Natural killer cell treated with Interleukin-12 subunit alpha and Interleukin-12 subunit beta and Interleukin-15 and Interleukin-18, amount 100 ng/mL, for 72 hours (primary cell): ENCODE results near the gene USHBP1. TPM values are rescaled to one million over a fixed set of nuclear protein-coding genes. Genes with fewer than 3 reads are reported as not detected.
A peak's percentile ranks its signal among the peaks of the same experiment; 100 is the strongest.

Source experiments
- ATAC-seq, 2 donors: fragments of 150-1000 bp; cut with Tn5 transposase in 1 of 2; sonication (Bioruptor Pico), chemical (Tn5 transposase) in 1 of 2; 2 replicates each; pipeline ENCODE4 v1.10.0; 2021
- DNase-seq: peaks from one replicate; pipeline ENCODE4 v3.0.0; 2022; ENCODE audit warnings: low spot score
- H3K27ac Mint-ChIP-seq, 2 donors: 1 replicate in 1 of 2; 2 replicates in 1 of 2; pipeline ENCODE4 v1.8.0; 2022; ENCODE audit warnings: mixed read lengths in 2 of 2, mild to moderate bottlenecking in 1 of 2, moderate library complexity in 1 of 2
- H3K27me3 Mint-ChIP-seq, 2 donors: 1 replicate in 1 of 2; 2 replicates in 1 of 2; pipeline ENCODE4 v1.8.0; 2022; ENCODE audit warnings: mixed read lengths in 2 of 2
- H3K36me3 Mint-ChIP-seq: one replicate; pipeline ENCODE4 v1.8.0; 2022; ENCODE audit warnings: mixed read lengths
- H3K4me1 Mint-ChIP-seq, 2 donors: 1 replicate in 1 of 2; 2 replicates in 1 of 2; pipeline ENCODE4 v1.8.0; 2022; ENCODE audit warnings: low read depth in 2 of 2, mixed read lengths in 2 of 2, mild to moderate bottlenecking in 1 of 2
- H3K4me3 Mint-ChIP-seq: one replicate; pipeline ENCODE4 v1.8.0; 2022; ENCODE audit warnings: mixed read lengths
- H3K9me3 Mint-ChIP-seq: 2 replicates; pipeline ENCODE4 v1.8.0; 2022; ENCODE audit warnings: mixed read lengths
- total RNA-seq, 2 donors: library from RNA; stranded (reverse); gene quantifications; one replicate each; pipeline ENCODE4 v1.2.3, GENCODE V29; 2022

Gene USHBP1, protein sequence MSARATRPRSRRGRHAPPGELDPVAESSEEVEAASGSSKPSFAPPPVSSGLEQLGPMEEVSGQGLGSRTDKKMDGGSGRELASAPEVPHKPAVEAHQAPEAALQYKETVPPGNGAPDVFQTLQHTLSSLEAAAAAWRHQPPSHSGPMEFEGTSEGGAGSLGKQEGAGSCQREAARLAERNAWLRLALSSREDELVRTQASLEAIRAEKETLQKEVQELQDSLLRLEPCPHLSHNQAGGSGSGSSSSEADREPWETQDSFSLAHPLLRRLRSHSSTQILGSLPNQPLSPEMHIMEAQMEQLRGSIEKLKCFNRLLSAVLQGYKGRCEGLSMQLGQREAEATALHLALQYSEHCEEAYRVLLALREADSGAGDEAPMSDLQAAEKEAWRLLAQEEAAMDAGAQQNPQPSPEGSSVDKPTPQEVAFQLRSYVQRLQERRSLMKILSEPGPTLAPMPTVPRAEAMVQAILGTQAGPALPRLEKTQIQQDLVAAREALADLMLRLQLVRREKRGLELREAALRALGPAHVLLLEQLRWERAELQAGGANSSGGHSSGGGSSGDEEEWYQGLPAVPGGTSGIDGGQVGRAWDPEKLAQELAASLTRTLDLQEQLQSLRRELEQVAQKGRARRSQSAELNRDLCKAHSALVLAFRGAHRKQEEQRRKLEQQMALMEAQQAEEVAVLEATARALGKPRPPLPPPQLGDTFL
- not detected for total RNA-seq

DNA sequence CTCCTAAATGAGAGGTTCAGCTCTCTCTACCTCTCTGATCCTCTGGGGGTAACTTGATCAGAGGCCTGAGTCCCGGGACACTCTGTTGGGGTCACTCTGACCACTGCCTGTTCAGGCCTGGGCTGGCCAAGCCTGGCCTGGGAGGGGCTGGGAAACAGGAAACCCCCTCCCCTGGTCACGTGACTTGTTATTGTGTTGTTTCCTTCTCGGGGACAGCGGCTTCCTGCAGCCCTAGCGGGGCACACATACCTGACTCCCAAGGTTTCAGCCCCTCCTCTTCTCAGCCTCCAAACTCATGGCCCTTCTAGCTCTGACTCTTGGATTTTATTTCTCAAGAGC is at the start of gene USHBP1:
USHBP1 (minus strand) TSS at position 105 of the 339 bp plus-strand sequence. CDS start 446 bp downstream, outside the sequence.
- H3K27me3 Mint-ChIP-seq = peaks cover 0 to 2% of the 10 kb centered on the region in 2 donors
- no peaks in the 10 kb centered on the region for H3K36me3 Mint-ChIP-seq
- H3K27ac Mint-ChIP-seq = no peak within 1 kb of the TSS
- H3K4me1 Mint-ChIP-seq = peaks cover 17 to 19% of the 10 kb centered on the region in 2 donors
- no peak within 1 kb of the TSS for H3K4me3 Mint-ChIP-seq
- DNase-seq = no peak
- no peaks in the 10 kb centered on the region for H3K9me3 Mint-ChIP-seq
- ATAC-seq = no peak

DNA sequence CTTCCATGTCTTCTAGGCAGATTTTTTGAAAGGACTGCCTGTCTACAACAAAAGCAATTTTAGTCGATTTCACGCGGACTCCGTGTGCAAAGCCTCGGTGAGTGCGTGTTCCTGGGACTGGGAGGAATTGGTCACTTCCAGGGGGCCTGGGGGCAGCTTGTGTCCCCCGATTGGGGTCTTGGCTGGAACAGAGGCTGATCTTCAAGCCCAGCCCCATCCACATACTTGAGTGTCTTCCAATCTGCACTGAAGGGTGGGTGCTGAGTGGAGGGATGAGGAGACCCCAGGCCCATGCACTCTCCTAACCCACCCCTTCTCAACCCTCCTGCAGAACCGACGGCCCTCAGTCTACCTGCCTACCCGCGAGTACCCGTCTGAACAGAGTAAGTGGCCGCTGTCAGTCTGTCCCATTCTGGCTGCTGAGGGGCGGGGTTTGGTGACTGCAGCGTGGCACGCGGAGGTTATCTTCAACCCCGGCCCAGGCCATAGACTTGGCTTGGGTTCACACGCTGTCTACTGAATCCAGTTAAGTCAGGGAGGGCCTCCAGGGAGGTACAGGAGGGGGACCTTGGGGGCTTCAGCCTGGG is 49.6 kb upstream of the USHBP1 start:
- Mint-ChIP-seq H3K27me3 (no peaks in the 10 kb centered on the region), H3K36me3 (no peaks in the 10 kb centered on the region), H3K27ac (no peak overlapping the region), H3K9me3 (no peaks in the 10 kb centered on the region), H3K4me1 (peaks cover 18 to 20% of the 10 kb centered on the region in 2 donors), H3K4me3 (no peak overlapping the region)
- ATAC-seq (no peak), DNase-seq (no peak)

DNA sequence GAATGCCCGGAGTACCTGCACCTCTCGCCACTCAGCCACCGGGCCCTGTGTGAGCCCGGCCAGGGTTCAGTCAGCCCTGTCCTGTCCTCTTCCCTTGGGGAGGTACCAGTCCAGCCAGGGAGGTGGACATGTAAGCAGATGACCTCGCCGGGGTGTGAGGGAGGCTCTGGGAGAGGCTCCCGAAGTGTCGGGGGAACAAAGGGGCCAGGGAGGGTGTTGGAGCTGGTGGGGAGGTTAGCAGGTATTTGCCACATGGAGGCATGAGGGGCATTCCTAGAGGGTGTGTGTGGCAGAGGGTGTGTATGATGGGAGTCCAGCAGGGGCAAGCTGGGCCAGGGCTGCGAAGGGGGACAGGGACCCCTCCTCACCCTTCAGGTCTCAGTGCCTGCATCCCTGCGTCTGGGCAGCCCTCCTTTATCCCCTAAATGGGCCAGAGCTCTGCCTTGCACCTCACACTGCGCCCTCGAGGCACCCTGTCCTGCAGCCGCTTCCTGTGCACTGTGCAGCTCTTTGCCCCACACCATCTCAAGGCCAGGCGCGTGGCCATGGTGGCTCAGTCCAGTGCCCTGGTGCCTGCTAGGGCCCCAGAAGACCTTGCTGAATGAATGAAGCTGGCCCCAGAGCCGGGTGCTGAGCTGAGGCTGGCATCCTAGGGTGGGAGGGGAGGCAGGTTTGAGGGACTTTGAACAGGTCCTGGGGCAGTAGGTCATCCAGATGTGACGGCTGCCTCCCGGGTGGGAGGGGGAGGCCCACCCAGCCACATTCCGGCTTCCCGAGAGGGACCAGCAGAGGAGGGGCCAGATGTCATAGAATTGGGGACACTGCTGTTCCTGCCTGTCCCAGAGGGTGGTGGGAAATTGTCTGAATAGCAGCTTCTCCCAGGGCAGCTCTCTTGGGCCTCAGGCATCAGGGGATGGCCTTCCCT is 47.9 kb upstream of the USHBP1 start:
- Mint-ChIP-seq H3K4me1 (peaks cover 26 to 31% of the 10 kb centered on the region in 2 donors), H3K36me3 (no peaks in the 10 kb centered on the region)

DNA sequence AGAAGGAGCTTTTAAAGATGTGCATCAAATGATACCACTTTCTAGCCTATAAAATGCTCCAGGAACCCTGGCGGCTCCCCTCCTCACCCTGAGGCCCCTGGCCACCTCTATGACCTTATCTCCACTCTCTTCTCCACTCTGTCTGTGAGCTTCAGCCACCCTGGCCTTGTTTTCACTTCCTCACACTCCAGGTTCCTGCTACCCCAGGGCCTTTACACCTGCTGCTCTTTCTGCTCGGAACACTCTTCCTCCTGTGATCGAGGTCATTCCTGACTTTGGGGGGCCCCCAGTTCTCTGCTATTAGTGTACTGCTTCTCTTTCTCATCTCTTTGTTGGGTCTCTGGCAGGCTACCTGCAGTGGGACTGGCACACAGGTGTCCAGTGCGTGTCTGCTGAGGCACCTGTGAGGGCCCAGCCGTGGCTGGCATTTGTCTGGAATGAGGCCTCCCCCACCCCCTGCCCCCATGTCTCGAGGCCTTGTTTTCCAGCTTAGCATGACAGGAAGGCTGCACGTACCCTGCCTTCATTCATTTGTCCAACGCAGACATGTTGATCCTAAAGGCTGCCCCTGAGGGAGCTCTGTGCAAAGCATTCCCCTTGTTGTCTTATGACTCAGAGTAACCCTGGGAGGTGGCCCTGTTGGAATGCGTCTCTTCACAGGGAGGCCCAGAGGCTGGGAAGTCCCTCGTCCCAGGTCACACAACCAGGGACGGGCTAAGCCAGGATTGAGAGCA is 47.1 kb upstream of the USHBP1 start:
- no peaks in the 10 kb centered on the region for H3K9me3 Mint-ChIP-seq
- no peaks in the 10 kb centered on the region for H3K27me3 Mint-ChIP-seq
- ATAC-seq (no peak), DNase-seq (no peak)
- H3K36me3 Mint-ChIP-seq = no peaks in the 10 kb centered on the region
- peak overlapping the region; percentile 77 for H3K4me3 Mint-ChIP-seq
- peak overlapping the region in 1 of 2 donors; percentile 37 for H3K27ac Mint-ChIP-seq
- peaks cover 26 to 31% of the 10 kb centered on the region in 2 donors for H3K4me1 Mint-ChIP-seq

More for the DNA sequence above, 47.9 kb upstream of the USHBP1 start:
- Mint-ChIP-seq H3K27me3 (no peaks in the 10 kb centered on the region), H3K27ac (no peak overlapping the region), H3K4me3 (no peak overlapping the region), H3K9me3 (no peaks in the 10 kb centered on the region)
- ATAC-seq = no peak
- no peak for DNase-seq

DNA sequence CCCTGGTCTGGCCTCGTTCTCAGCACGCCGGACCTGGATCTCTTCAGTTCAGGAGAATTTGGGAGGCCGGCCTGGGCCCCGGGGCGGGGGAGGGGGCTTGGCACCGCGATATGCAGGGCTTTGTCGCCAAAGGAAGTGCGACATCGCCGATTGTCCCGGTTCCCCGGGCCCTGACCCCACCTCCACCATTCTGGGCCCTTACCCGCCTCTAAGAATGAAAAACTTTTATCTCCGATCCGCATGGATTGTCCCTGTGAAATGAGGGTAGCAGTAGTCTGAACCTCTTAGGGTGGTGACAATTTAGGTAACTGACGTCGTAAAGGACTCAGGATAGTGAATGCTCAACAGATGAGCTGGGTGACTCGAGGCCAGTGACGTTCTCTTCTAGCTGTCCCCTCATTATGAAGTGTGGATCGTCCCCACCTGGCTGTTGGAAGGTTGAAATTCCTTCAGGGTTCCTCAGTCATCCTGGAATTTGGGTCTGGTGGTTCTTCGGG is 45.5 kb upstream of the USHBP1 start:
- peaks cover 27 to 35% of the 10 kb centered on the region in 2 donors for H3K4me1 Mint-ChIP-seq
- ATAC-seq = no peak

DNA sequence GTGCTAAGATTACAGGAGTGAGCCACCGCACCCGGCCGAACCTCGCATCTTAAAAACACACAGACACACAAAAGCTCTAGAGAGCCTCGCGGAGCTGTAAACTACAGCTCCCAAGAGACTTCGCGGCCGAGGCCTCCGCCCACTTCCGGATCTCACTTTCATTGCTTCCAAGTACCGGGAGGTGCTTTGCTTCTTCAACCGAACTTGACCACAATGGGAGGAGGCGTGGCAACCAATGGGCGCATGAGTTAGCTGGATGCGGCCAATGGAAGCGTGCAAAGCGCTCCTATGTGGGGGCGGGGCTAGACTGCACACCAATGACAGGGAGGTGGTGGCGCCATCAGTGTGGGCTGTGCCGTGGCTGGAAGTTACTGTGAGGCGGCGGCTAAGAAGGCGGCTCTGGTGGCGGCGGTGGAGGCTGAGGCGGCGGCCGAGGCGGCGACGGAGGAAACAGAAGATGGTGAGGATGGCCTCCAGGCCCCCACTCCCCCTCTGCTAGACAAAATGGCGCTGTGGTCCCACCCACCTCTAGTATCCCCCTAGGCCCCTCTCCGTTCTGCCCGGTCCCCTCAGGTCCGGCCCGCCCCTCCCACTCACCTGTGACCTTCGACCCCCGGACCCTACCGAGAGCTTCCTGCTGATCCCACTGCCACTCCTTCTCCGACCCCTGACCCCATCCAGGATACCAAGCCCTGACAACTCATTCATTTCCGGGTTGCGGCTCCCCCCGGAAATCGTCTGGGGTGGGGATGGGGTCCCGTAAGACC is 44.8 kb upstream of the USHBP1 start, which contains the start of gene DDA1:
DDA1 (plus strand) TSS at position 366 of the 767 bp plus-strand sequence; CDS start at position 458, 92 bp downstream.
- DNase-seq = peak; percentile 100
- Mint-ChIP-seq H3K4me3 (peak within 1 kb of the TSS; percentile 99), H3K27ac (peak within 1 kb of the TSS; percentile 81 to 95), H3K27me3 (no peaks in the 10 kb centered on the region), H3K4me1 (peaks cover 31 to 39% of the 10 kb centered on the region in 2 donors), H3K36me3 (no peaks in the 10 kb centered on the region), H3K9me3 (no peaks in the 10 kb centered on the region)
- peak; percentile 90 to 92 for ATAC-seq

More for the DNA sequence above, 45.5 kb upstream of the USHBP1 start:
- no peaks in the 10 kb centered on the region for H3K9me3 Mint-ChIP-seq
- no peaks in the 10 kb centered on the region for H3K36me3 Mint-ChIP-seq
- H3K4me3 Mint-ChIP-seq = peak overlapping the region; percentile 99
- H3K27me3 Mint-ChIP-seq = no peaks in the 10 kb centered on the region
- peak overlapping the region; percentile 81 to 95 for H3K27ac Mint-ChIP-seq
- no peak for DNase-seq

DNA sequence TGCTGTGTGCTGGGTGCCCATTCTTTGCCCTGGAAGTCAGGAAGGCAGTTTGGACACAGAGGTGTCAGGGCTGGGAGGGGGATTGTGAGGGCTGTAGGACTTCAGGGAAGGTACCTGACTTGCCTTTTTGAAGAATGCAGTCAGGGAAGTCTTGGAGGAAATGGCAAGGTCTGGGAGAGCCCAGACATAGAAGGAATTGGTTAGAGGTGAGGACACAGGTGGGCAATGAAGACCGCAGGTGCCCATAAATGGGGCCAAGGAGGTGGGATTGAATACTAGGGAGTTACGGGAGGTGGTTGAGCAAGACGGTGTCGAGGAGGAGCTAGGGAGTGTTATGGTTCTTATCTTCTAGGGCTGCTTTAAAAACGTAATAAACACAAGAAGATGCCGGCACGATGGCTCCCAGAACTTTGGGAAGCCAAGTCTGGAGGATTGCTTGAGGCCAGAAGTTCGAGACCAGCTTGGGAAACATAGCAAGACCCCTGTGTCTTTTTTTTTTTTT is 43.4 kb upstream of the USHBP1 start:
- no peaks in the 10 kb centered on the region for H3K9me3 Mint-ChIP-seq
- H3K4me3 Mint-ChIP-seq = peak overlapping the region; percentile 49
- no peaks in the 10 kb centered on the region for H3K27me3 Mint-ChIP-seq
- peak overlapping the region; percentile 15 to 30 for H3K27ac Mint-ChIP-seq
- ATAC-seq (no peak), DNase-seq (no peak)
- no peaks in the 10 kb centered on the region for H3K36me3 Mint-ChIP-seq
- H3K4me1 Mint-ChIP-seq = peaks cover 39% of the 10 kb centered on the region in 2 donors

DNA sequence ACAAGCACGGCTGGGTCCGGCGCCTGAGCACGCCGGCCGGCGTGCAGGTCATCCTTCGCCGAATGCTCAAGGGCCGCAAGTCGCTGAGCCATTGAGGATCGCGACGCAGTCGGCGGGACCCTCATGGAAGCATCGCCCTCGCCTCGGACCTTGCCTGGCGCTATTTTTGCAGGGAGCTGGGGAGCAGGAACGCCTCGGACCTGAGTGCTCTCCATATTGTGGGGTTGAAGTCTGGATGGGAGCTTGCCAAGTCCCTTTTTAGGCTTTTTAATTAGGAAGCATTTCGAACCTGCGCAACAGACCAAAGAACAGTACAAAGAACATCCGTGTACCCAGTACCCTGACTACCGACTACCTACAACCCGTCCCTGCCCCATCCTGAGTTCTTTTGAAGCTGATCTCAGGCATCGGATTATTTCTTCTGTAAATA is 41.8 kb upstream of the USHBP1 start:
- H3K4me1 Mint-ChIP-seq = peaks cover 40% of the 10 kb centered on the region in 2 donors
- H3K4me3 Mint-ChIP-seq = peak overlapping the region; percentile 78
- no peaks in the 10 kb centered on the region for H3K36me3 Mint-ChIP-seq
- no peaks in the 10 kb centered on the region for H3K27me3 Mint-ChIP-seq
- DNase-seq (no peak), ATAC-seq (no peak)
- H3K9me3 Mint-ChIP-seq = no peaks in the 10 kb centered on the region
- H3K27ac Mint-ChIP-seq = peak overlapping the region in 1 of 2 donors; percentile 82

DNA sequence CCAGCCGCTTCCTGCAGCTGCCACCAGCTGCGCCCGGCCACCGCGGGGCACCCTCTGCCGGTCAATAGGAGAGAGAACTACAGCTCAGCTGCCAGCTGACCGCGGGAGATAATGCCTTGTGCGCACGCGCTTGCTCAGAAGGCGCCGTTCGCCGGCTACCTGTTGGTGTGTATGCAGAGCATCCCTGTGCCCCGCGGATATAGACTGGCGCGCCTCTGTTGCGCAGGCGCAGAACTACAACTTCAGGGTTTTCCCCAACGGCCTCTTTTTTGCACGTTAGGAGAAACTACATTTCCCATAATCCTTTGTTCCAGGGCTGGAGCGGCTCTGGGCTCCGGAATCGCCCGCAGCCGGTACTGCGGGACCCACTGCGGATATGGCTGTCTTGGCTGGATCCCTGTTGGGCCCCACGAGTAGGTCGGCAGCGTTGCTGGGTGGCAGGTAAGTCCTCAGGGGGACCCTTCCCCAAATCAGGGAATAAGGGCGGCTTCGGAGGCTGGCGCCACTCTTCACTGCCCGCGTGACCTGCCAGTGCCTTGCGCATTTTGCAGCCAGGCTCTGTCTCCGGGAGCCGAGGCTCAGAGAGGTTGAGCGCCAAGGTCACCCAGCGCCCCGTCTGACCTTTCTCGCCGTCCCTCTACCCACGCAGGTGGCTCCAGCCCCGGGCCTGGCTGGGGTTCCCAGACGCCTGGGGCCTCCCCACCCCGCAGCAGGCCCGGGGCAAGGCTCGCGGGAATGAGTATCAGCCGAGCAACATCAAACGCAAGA is 41.2 kb upstream of the USHBP1 start, which contains the start of gene MRPL34:
MRPL34 (plus strand) TSS at position 356 of the 768 bp plus-strand sequence; CDS start at position 377, 21 bp downstream.
- no peaks in the 10 kb centered on the region for H3K27me3 Mint-ChIP-seq
- no peaks in the 10 kb centered on the region for H3K9me3 Mint-ChIP-seq
- peak; percentile 81 to 84 for ATAC-seq
- H3K4me3 Mint-ChIP-seq = peak within 1 kb of the TSS; percentile 78
- H3K27ac Mint-ChIP-seq = peak within 1 kb of the TSS; percentile 72 to 82
- DNase-seq = peak; percentile 97
- H3K4me1 Mint-ChIP-seq = peaks cover 38% of the 10 kb centered on the region in 2 donors
- no peaks in the 10 kb centered on the region for H3K36me3 Mint-ChIP-seq

DNA sequence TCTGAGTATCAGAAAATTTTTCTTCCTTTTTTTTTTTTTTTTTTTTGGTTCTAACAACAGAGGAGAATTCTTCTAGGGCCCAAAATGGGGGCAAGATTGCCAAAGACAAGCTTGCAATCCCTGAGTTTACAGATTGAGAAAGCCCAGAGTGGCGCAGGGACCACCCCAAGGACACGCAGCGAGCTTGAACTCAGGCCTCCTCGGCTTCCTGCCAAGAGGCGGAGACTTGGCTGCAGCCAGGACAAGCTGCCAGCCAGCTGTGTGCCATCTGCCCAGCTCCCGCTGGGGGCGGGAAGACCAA is 40.6 kb upstream of the USHBP1 start:
- no peak for ATAC-seq
- no peak for DNase-seq
- Mint-ChIP-seq H3K36me3 (no peaks in the 10 kb centered on the region), H3K27me3 (no peaks in the 10 kb centered on the region), H3K9me3 (no peaks in the 10 kb centered on the region), H3K4me1 (peaks cover 33 to 34% of the 10 kb centered on the region in 2 donors), H3K4me3 (peak overlapping the region; percentile 78), H3K27ac (peak overlapping the region; percentile 72 to 82)
